Parathyroid adenoma (tissue), 2 donors: ENCODE data around the gene UBXN6.

Source experiments
- H2AFZ ChIP-seq: fragments of 300-600 bp; sonication (generic); one replicate; pipeline ENCODE4 v1.7.0; 2017; ENCODE audit warnings: antibody characterized with exemption, mild to moderate bottlenecking
- H3K27ac ChIP-seq: fragments of 300-600 bp; sonication (generic); one replicate; pipeline ENCODE4 v1.7.0; 2017
- H3K27me3 ChIP-seq: fragments of 300-600 bp; sonication (generic); one replicate; pipeline ENCODE4 v1.7.0; 2017; ENCODE audit warnings: low read length; ENCODE audit not compliant: control insufficient read depth, insufficient read depth
- H3K36me3 ChIP-seq: fragments of 300-600 bp; sonication (generic); one replicate; pipeline ENCODE4 v1.7.0; 2017; ENCODE audit warnings: low read length; ENCODE audit not compliant: control insufficient read depth, insufficient read depth
- H3K4me1 ChIP-seq: fragments of 300-600 bp; sonication (generic); one replicate; pipeline ENCODE4 v1.7.0; 2017; ENCODE audit warnings: control low read depth
- H3K4me2 ChIP-seq: fragments of 300-600 bp; sonication (generic); one replicate; pipeline ENCODE4 v1.7.0; 2017; ENCODE audit warnings: low read length
- H3K4me3 ChIP-seq: fragments of 300-600 bp; sonication (generic); one replicate; pipeline ENCODE4 v1.7.0; 2017; ENCODE audit warnings: low read depth, low read length
- H3K79me2 ChIP-seq: fragments of 300-600 bp; sonication (generic); one replicate; pipeline ENCODE4 v1.7.0; 2017; ENCODE audit warnings: control low read depth
- H3K9ac ChIP-seq: fragments of 300-600 bp; sonication (generic); one replicate; pipeline ENCODE4 v1.7.0; 2017; ENCODE audit warnings: mild to moderate bottlenecking
- H3K9me3 ChIP-seq: fragments of 300-600 bp; sonication (generic); one replicate; pipeline ENCODE4 v1.7.0; 2017; ENCODE audit warnings: low read length; ENCODE audit not compliant: control insufficient read depth
- CTCF ChIP-seq: fragments of 300-600 bp; sonication (generic); IDR thresholded peaks from one replicate; pipeline ENCODE4 v1.7.0; 2017; ENCODE audit warnings: antibody characterized with exemption, mild to moderate bottlenecking
- donor health status: primary hyperparathyroidism.

The UBXN6 gene

GRCh38 chr19:4441994-4442818, 15.4 kb downstream of the UBXN6 start:
- Histone ChIP-seq H3K27ac (no peak overlapping the region), H3K79me2 (no peaks in the 10 kb centered on the region), H3K4me2 (no peak overlapping the region), H3K4me3 (no peak overlapping the region), H3K9me3 (no peaks in the 10 kb centered on the region), H3K27me3 (no peaks in the 10 kb centered on the region), H3K36me3 (no peaks in the 10 kb centered on the region), H3K9ac (no peak overlapping the region), H3K4me1 (no peaks in the 10 kb centered on the region), H2AFZ (no peak overlapping the region)
- no peak for TF ChIP-seq CTCF

GRCh38 chr19:4439243-4439642, 18.4 kb downstream of the UBXN6 start:
- no peaks in the 10 kb centered on the region for H3K9me3 ChIP-seq
- H3K4me3 ChIP-seq, result no peak overlapping the region
- H3K4me2 ChIP-seq, result no peak overlapping the region
- no peaks in the 10 kb centered on the region for H3K4me1 ChIP-seq
- H3K27ac ChIP-seq, result no peak overlapping the region
- H3K27me3 ChIP-seq, result no peaks in the 10 kb centered on the region
- no peaks in the 10 kb centered on the region for H3K36me3 ChIP-seq
- no peak overlapping the region for H3K9ac ChIP-seq
- TF ChIP-seq CTCF, result no peak
- H2AFZ ChIP-seq, result no peak overlapping the region
- no peaks in the 10 kb centered on the region for H3K79me2 ChIP-seq

GRCh38 chr19:4437103-4437502, 20.5 kb downstream of the UBXN6 start:
- no peaks in the 10 kb centered on the region for H3K79me2 ChIP-seq
- no peak overlapping the region for H3K9ac ChIP-seq
- no peak for TF ChIP-seq CTCF
- H2AFZ ChIP-seq, result no peak overlapping the region
- no peaks in the 10 kb centered on the region for H3K9me3 ChIP-seq
- no peaks in the 10 kb centered on the region for H3K4me1 ChIP-seq
- H3K27ac ChIP-seq, result no peak overlapping the region
- H3K4me2 ChIP-seq, result no peak overlapping the region
- no peaks in the 10 kb centered on the region for H3K27me3 ChIP-seq
- H3K36me3 ChIP-seq, result no peaks in the 10 kb centered on the region
- no peak overlapping the region for H3K4me3 ChIP-seq

GRCh38 chr19:4436231-4436630, 21.4 kb downstream of the UBXN6 start:
- H3K79me2 ChIP-seq, result no peaks in the 10 kb centered on the region
- H3K4me1 ChIP-seq, result no peaks in the 10 kb centered on the region
- H3K4me2 ChIP-seq, result no peak overlapping the region
- H3K36me3 ChIP-seq, result no peaks in the 10 kb centered on the region
- H3K4me3 ChIP-seq, result no peak overlapping the region
- TF ChIP-seq CTCF, result no peak
- H2AFZ ChIP-seq, result no peak overlapping the region
- no peaks in the 10 kb centered on the region for H3K9me3 ChIP-seq
- H3K27me3 ChIP-seq, result no peaks in the 10 kb centered on the region
- no peak overlapping the region for H3K9ac ChIP-seq
- H3K27ac ChIP-seq, result no peak overlapping the region

GRCh38 chr19:4434391-4434790, 23.2 kb downstream of the UBXN6 start:
- H3K27me3 ChIP-seq, result no peaks in the 10 kb centered on the region
- H3K9ac ChIP-seq, result no peak overlapping the region
- H3K27ac ChIP-seq, result no peak overlapping the region
- H3K4me3 ChIP-seq, result no peak overlapping the region
- no peaks in the 10 kb centered on the region for H3K79me2 ChIP-seq
- TF ChIP-seq CTCF, result no peak
- no peak overlapping the region for H3K4me2 ChIP-seq
- no peaks in the 10 kb centered on the region for H3K4me1 ChIP-seq
- H2AFZ ChIP-seq, result no peak overlapping the region
- H3K36me3 ChIP-seq, result no peaks in the 10 kb centered on the region
- no peaks in the 10 kb centered on the region for H3K9me3 ChIP-seq
